WTC11 (cell line): ENCODE measurements around the gene ADGRF1.

Experiments
- ATF3 ChIP-seq: sonication (generic); formaldehyde crosslinking; conservative IDR thresholded peaks from 2 replicates; pipeline ENCODE4 v1.8.1; 2022; ENCODE audit warnings: mild to moderate bottlenecking, missing genetic modification reagents
- CTCF ChIP-seq: fragments of 200-600 bp; IDR thresholded peaks from 2 replicates; pipeline ENCODE4 v1.8.0; 2022; ENCODE audit warnings: antibody characterized with exemption
- ELF4 ChIP-seq: sonication (generic); formaldehyde crosslinking; IDR thresholded peaks from 2 replicates; pipeline ENCODE4 v1.8.1; 2022; ENCODE audit warnings: low read depth, mild to moderate bottlenecking, moderate library complexity, missing genetic modification reagents
- ESRRA ChIP-seq: sonication (generic); formaldehyde crosslinking; IDR thresholded peaks from 2 replicates; pipeline ENCODE4 v1.8.1; 2022; ENCODE audit warnings: mild to moderate bottlenecking, missing genetic modification reagents, borderline replicate concordance
- FOXJ3 ChIP-seq: sonication (generic); formaldehyde crosslinking; IDR thresholded peaks from 2 replicates; pipeline ENCODE4 v1.9.0; 2021; ENCODE audit warnings: missing genetic modification reagents, mild to moderate bottlenecking, borderline replicate concordance
- FOXP1 ChIP-seq: sonication (generic); formaldehyde crosslinking; IDR thresholded peaks from 2 replicates; pipeline ENCODE4 v1.8.0; 2022; ENCODE audit warnings: missing genetic modification reagents, mild to moderate bottlenecking, moderate library complexity, borderline replicate concordance
- JUN ChIP-seq: sonication (generic); formaldehyde crosslinking; IDR thresholded peaks from 2 replicates; pipeline ENCODE4 v1.8.0; 2023; ENCODE audit warnings: mild to moderate bottlenecking, missing genetic modification reagents
- SP1 ChIP-seq: sonication (generic); formaldehyde crosslinking; conservative IDR thresholded peaks from 2 replicates; pipeline ENCODE4 v1.8.1; 2022; ENCODE audit warnings: missing genetic modification reagents
- USF2 ChIP-seq: sonication (generic); formaldehyde crosslinking; IDR thresholded peaks from 2 replicates; pipeline ENCODE4 v1.8.1; 2023; ENCODE audit warnings: mild to moderate bottlenecking, missing genetic modification reagents, moderate library complexity
- ZNF232 ChIP-seq: sonication (generic); formaldehyde crosslinking; IDR thresholded peaks from 2 replicates; pipeline ENCODE4 v1.8.0; 2022; ENCODE audit warnings: mild to moderate bottlenecking, missing genetic modification reagents
- TF ChIP-seq, protein P1 (sequence below): sonication (generic); formaldehyde crosslinking; IDR thresholded peaks from 2 replicates; pipeline ENCODE4 v1.8.1; 2023; ENCODE audit warnings: mild to moderate bottlenecking, missing genetic modification reagents

GRCh38 chr6:47004463-47004862 is 37.7 kb downstream of the ADGRF1 start:
- TF ChIP-seq CTCF (no peak), FOXP1 (no peak), JUN (no peak), FOXJ3 (CRISPR knock-in tag) (no peak), ESRRA (no peak), ATF3 (CRISPR knock-in tag) (no peak), ELF4 (no peak), ZNF232 (CRISPR knock-in tag) (no peak), SP1 (CRISPR knock-in tag) (no peak), USF2 (CRISPR knock-in tag) (no peak)
- TF ChIP-seq, protein P1, sequence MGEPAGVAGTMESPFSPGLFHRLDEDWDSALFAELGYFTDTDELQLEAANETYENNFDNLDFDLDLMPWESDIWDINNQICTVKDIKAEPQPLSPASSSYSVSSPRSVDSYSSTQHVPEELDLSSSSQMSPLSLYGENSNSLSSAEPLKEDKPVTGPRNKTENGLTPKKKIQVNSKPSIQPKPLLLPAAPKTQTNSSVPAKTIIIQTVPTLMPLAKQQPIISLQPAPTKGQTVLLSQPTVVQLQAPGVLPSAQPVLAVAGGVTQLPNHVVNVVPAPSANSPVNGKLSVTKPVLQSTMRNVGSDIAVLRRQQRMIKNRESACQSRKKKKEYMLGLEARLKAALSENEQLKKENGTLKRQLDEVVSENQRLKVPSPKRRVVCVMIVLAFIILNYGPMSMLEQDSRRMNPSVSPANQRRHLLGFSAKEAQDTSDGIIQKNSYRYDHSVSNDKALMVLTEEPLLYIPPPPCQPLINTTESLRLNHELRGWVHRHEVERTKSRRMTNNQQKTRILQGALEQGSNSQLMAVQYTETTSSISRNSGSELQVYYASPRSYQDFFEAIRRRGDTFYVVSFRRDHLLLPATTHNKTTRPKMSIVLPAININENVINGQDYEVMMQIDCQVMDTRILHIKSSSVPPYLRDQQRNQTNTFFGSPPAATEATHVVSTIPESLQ (CRISPR knock-in tag), result no peak
